GM19035 (cell line): Measurements from ENCODE around the gene OR4M2.
A peak's percentile ranks its signal among the peaks of the same experiment; 100 is the strongest.
"Not testable (repeated sequence)": the region's sequence is repeated elsewhere in the genome, so short reads cannot be mapped to it uniquely, and the experiment has no call there.

Experiments used
- ATAC-seq: cut with Tn5 transposase; IDR thresholded peaks from one replicate; pipeline ENCODE4 v1.9.1; 2021; ENCODE audit not compliant: unreplicated experiment

The OR4M2 gene

DNA sequence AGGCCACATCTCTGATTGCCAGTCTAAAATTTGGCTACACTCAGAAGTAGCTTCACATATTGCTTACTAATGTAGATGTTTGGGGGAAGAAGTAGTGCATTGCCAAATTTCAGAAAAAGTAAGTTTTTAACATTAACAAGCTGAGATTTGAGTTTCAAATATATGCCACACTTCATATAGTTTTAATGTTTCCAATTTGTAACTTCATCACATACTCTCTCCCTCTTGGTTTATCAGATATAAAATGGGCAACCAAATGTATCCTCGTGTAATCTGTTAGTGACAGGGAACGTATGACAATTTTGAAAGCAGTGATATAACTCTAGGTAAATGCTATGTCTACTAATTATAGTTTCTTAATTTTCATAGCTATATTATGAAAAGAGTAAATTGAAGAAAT lies at the start of gene OR4M2:
Gene OR4M2 (plus strand): TSS at position 301 of the 400 bp plus-strand sequence. CDS start 98 bp downstream, at position 399.
- not testable (repeated sequence) for ATAC-seq

DNA sequence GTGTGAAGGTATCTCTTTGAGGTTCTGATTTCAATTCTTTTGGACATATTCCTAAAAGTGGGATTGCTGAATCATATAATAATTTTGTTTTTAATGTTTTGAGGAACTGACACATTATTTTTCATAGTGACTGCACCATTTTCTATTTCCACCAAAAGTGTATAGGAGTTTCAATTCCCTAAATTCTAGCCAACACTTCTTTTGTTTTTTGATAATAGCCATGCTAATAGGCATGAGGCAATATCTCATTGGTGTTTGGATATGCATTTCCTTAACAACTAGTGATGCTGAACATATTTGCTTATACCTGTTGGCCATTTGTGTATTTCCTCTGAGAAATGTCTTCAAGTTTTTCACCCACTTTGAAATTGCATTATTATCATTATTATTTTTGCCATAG lies 11.1 kb upstream of the OR4M2 start:
- not testable (repeated sequence) for ATAC-seq

DNA sequence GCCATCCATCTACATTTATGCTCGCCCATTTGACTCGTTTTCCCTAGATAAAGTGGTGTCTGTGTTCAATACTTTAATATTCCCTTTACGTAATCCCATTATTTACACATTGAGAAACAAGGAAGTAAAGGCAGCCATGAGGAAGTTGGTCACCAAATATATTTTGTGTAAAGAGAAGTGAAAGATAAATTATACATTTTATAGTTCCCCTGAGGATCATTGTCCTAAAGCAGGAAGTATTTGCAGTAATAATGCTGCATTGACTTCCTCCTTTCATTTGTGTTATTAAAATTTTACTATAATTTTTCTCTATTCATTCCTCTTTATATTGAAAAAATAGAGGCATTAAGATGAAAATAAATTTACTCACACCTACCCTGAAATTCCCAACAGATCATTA lies 1.1 kb downstream of the OR4M2 start:
- ATAC-seq: not testable (repeated sequence)

DNA sequence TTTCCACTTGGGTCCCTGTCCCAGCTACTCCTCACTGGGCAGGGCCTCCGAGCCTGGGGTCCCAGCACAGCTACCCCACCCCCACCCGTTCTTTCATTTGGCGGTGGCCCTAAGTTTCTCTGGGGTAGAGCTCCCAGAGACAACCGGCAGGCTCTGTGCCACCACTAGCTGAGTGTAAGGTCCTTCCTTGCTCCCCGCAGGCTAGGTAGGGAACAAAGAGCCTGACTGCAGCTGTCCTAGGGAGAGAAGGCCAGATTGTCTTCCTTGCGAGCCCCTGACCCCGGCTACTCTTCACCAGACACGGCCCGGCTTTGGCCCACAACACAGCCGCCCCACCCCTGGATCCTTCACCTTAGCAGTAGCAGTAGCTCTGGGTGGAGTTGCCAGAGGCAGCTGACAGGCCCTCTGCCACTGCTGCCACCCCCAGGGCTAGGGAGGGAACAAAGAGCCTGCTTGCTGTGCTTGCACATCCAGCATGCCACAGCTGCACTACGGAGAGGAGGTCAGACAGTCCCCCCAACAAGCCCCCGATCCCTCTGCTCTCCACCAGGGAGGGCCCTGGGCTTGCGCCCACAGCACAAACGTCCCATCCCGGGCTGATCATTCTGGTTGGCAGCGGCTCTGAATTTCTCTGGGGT lies 18.4 kb downstream of the OR4M2 start:
- ATAC-seq: peak; percentile 38

DNA sequence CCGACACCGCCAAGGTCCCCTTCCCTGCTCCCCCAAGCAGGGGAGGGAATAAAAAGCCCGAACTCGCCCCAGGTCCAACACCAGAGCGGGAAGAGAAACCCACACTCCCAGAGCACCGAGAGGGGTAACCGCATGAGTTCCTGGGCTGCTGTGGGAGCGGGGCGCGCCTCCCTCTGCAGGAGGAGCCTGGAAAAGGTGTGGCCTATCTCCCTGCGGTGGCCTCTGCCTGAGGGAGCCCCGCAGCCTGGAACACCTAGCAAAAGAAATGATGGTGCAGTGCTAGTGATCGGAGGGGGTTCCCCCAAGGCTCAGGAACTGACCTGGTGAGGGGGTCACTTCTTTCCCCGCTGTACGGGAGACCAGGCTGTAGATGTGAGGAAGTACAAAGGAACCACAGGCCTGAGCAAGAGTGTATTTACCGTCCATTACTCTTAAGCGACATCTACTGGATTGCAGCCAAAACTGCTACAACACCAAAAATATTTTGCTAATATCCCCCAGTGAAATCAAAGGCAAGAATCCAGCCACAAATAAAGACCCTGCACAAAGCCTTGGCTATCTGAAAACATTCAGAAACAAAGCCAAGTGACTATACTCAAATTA lies 19.1 kb downstream of the OR4M2 start:
- peak; percentile 79 for ATAC-seq

GRCh38 chr15:22122033-22122432 lies 41.7 kb downstream of the OR4M2 start:
- not testable (repeated sequence) for ATAC-seq
